ENCODE results near the gene NXPH4.

The NXPH4 gene

GRCh38 chr12:57247041-57247440, 30.4 kb downstream of the NXPH4 start:
- peaks cover 18% of the 10 kb centered on the region for H3K4me1 ChIP-seq (ENCODE audit: control insufficient read depth, insufficient read depth, low read length)
- no peak overlapping the region for H3K9ac ChIP-seq (ENCODE audit: low read length in 2 of 2)
- no peaks in the 10 kb centered on the region for H3K9me3 ChIP-seq (ENCODE audit: control insufficient read depth in 2 of 2, low read length in 2 of 2)
- no peaks in the 10 kb centered on the region for H3K36me3 ChIP-seq (ENCODE audit: control insufficient read depth in 2 of 2, insufficient read depth in 2 of 2, low read length in 2 of 2)
- no peak overlapping the region for H3K4me3 ChIP-seq (ENCODE audit: low read length in 2 of 2)
- H3K27me3 ChIP-seq (ENCODE audit: control insufficient read depth in 1 of 2, insufficient read depth in 2 of 2, low read length in 2 of 2), result peaks cover 33% of the 10 kb centered on the region in 2 donors
- no peak overlapping the region for H3K27ac ChIP-seq (ENCODE audit: low read length)

GRCh38 chr12:57248934-57249742, 32.5 kb downstream of the NXPH4 start:
- Histone ChIP-seq H3K27ac (ENCODE audit: low read length) (no peak overlapping the region), H3K27me3 (ENCODE audit: control insufficient read depth in 1 of 2, insufficient read depth in 2 of 2, low read length in 2 of 2) (peaks cover 13% of the 10 kb centered on the region in 2 donors), H3K36me3 (ENCODE audit: control insufficient read depth in 2 of 2, insufficient read depth in 2 of 2, low read length in 2 of 2) (peaks cover 0 to 2% of the 10 kb centered on the region in 2 donors), H3K9me3 (ENCODE audit: control insufficient read depth in 2 of 2, low read length in 2 of 2) (no peaks in the 10 kb centered on the region), H3K4me1 (ENCODE audit: control insufficient read depth, insufficient read depth, low read length) (no peaks in the 10 kb centered on the region), H3K4me3 (ENCODE audit: low read length in 2 of 2) (no peak overlapping the region), H3K9ac (ENCODE audit: low read length in 2 of 2) (no peak overlapping the region)

- Histone ChIP-seq H3K4me3 (ENCODE audit: low read length in 2 of 2) (no peak overlapping the region), H3K27ac (ENCODE audit: low read length) (no peak overlapping the region), H3K36me3 (ENCODE audit: control insufficient read depth in 2 of 2, insufficient read depth in 2 of 2, low read length in 2 of 2) (peaks cover 5 to 8% of the 10 kb centered on the region in 2 donors), H3K9me3 (ENCODE audit: control insufficient read depth in 2 of 2, low read length in 2 of 2) (no peaks in the 10 kb centered on the region), H3K9ac (ENCODE audit: low read length in 2 of 2) (no peak overlapping the region), H3K4me1 (ENCODE audit: control insufficient read depth, insufficient read depth, low read length) (no peaks in the 10 kb centered on the region), H3K27me3 (ENCODE audit: control insufficient read depth in 1 of 2, insufficient read depth in 2 of 2, low read length in 2 of 2) (peaks cover 4 to 10% of the 10 kb centered on the region in 2 donors)
These were observed 33.9 kb downstream of the NXPH4 start for GRCh38 chr12:57250541-57250940.

- H3K9ac ChIP-seq (ENCODE audit: low read length in 2 of 2), result no peak within 1 kb of the TSS
- H3K27ac ChIP-seq (ENCODE audit: low read length), result no peak within 1 kb of the TSS
- H3K4me3 ChIP-seq (ENCODE audit: low read length in 2 of 2), result no peak within 1 kb of the TSS
These were observed 34.4 kb downstream of the NXPH4 start, which contains the start of gene STAC3 for GRCh38 chr12:57250956-57251355. TSS of gene STAC3 (minus strand) at chr12:57251187. CDS start at chr12:57249636, 1,551 bp downstream.

GRCh38 chr12:57254506-57255280, 38.1 kb downstream of the NXPH4 start:
- Histone ChIP-seq H3K27ac (ENCODE audit: low read length) (no peak overlapping the region), H3K27me3 (ENCODE audit: control insufficient read depth in 1 of 2, insufficient read depth in 2 of 2, low read length in 2 of 2) (no peaks in the 10 kb centered on the region), H3K9ac (ENCODE audit: low read length in 2 of 2) (no peak overlapping the region), H3K4me3 (ENCODE audit: low read length in 2 of 2) (no peak overlapping the region), H3K36me3 (ENCODE audit: control insufficient read depth in 2 of 2, insufficient read depth in 2 of 2, low read length in 2 of 2) (peaks cover 36 to 37% of the 10 kb centered on the region in 2 donors), H3K4me1 (ENCODE audit: control insufficient read depth, insufficient read depth, low read length) (no peaks in the 10 kb centered on the region), H3K9me3 (ENCODE audit: control insufficient read depth in 2 of 2, low read length in 2 of 2) (no peaks in the 10 kb centered on the region)

More at GRCh38 chr12:57250956-57251355, 34.4 kb downstream of the NXPH4 start, which contains the start of gene STAC3:
- Histone ChIP-seq H3K4me1 (ENCODE audit: control insufficient read depth, insufficient read depth, low read length) (no peaks in the 10 kb centered on the region), H3K36me3 (ENCODE audit: control insufficient read depth in 2 of 2, insufficient read depth in 2 of 2, low read length in 2 of 2) (peaks cover 9 to 12% of the 10 kb centered on the region in 2 donors), H3K27me3 (ENCODE audit: control insufficient read depth in 1 of 2, insufficient read depth in 2 of 2, low read length in 2 of 2) (peaks cover 4 to 10% of the 10 kb centered on the region in 2 donors), H3K9me3 (ENCODE audit: control insufficient read depth in 2 of 2, low read length in 2 of 2) (no peaks in the 10 kb centered on the region)

- H3K9me3 ChIP-seq (ENCODE audit: control insufficient read depth in 2 of 2, low read length in 2 of 2), result no peaks in the 10 kb centered on the region
- no peak overlapping the region for H3K27ac ChIP-seq (ENCODE audit: low read length)
- no peaks in the 10 kb centered on the region for H3K27me3 ChIP-seq (ENCODE audit: control insufficient read depth in 1 of 2, insufficient read depth in 2 of 2, low read length in 2 of 2)
- H3K36me3 ChIP-seq (ENCODE audit: control insufficient read depth in 2 of 2, insufficient read depth in 2 of 2, low read length in 2 of 2), result peaks cover 44 to 45% of the 10 kb centered on the region in 2 donors
- H3K4me3 ChIP-seq (ENCODE audit: low read length in 2 of 2), result no peak overlapping the region
- H3K9ac ChIP-seq (ENCODE audit: low read length in 2 of 2), result no peak overlapping the region
- H3K4me1 ChIP-seq (ENCODE audit: control insufficient read depth, insufficient read depth, low read length), result no peaks in the 10 kb centered on the region
These were observed 39.3 kb downstream of the NXPH4 start for GRCh38 chr12:57255916-57256315.

GRCh38 chr12:57258977-57259970, 42.7 kb downstream of the NXPH4 start:
- peaks cover 49 to 53% of the 10 kb centered on the region in 2 donors for H3K36me3 ChIP-seq (ENCODE audit: control insufficient read depth in 2 of 2, insufficient read depth in 2 of 2, low read length in 2 of 2)
- no peak overlapping the region for H3K9ac ChIP-seq (ENCODE audit: low read length in 2 of 2)
- no peaks in the 10 kb centered on the region for H3K4me1 ChIP-seq (ENCODE audit: control insufficient read depth, insufficient read depth, low read length)
- no peaks in the 10 kb centered on the region for H3K27me3 ChIP-seq (ENCODE audit: control insufficient read depth in 1 of 2, insufficient read depth in 2 of 2, low read length in 2 of 2)
- no peaks in the 10 kb centered on the region for H3K9me3 ChIP-seq (ENCODE audit: control insufficient read depth in 2 of 2, low read length in 2 of 2)
- H3K27ac ChIP-seq (ENCODE audit: low read length), result no peak overlapping the region
- H3K4me3 ChIP-seq (ENCODE audit: low read length in 2 of 2), result no peak overlapping the region

- H3K4me3 ChIP-seq (ENCODE audit: low read length in 2 of 2), result no peak overlapping the region
- H3K27me3 ChIP-seq (ENCODE audit: control insufficient read depth in 1 of 2, insufficient read depth in 2 of 2, low read length in 2 of 2), result no peaks in the 10 kb centered on the region
- H3K4me1 ChIP-seq (ENCODE audit: control insufficient read depth, insufficient read depth, low read length), result no peaks in the 10 kb centered on the region
- H3K27ac ChIP-seq (ENCODE audit: low read length), result no peak overlapping the region
- no peaks in the 10 kb centered on the region for H3K9me3 ChIP-seq (ENCODE audit: control insufficient read depth in 2 of 2, low read length in 2 of 2)
- H3K36me3 ChIP-seq (ENCODE audit: control insufficient read depth in 2 of 2, insufficient read depth in 2 of 2, low read length in 2 of 2), result peaks cover 47 to 50% of the 10 kb centered on the region in 2 donors
- H3K9ac ChIP-seq (ENCODE audit: low read length in 2 of 2), result no peak overlapping the region
These were observed 43.8 kb downstream of the NXPH4 start for GRCh38 chr12:57260366-57260765.

GRCh38 chr12:57261428-57261865, 44.9 kb downstream of the NXPH4 start:
- Histone ChIP-seq H3K9ac (ENCODE audit: low read length in 2 of 2) (no peak overlapping the region), H3K36me3 (ENCODE audit: control insufficient read depth in 2 of 2, insufficient read depth in 2 of 2, low read length in 2 of 2) (peaks cover 37 to 40% of the 10 kb centered on the region in 2 donors), H3K9me3 (ENCODE audit: control insufficient read depth in 2 of 2, low read length in 2 of 2) (no peaks in the 10 kb centered on the region), H3K4me3 (ENCODE audit: low read length in 2 of 2) (no peak overlapping the region), H3K4me1 (ENCODE audit: control insufficient read depth, insufficient read depth, low read length) (no peaks in the 10 kb centered on the region), H3K27ac (ENCODE audit: low read length) (no peak overlapping the region), H3K27me3 (ENCODE audit: control insufficient read depth in 1 of 2, insufficient read depth in 2 of 2, low read length in 2 of 2) (no peaks in the 10 kb centered on the region)

Data from stomach smooth muscle (tissue), 2 donors.